GM21526 (cell line): ENCODE results near the gene MTX1.
"Not testable (repeated sequence)": the region's sequence is repeated elsewhere in the genome, so short reads cannot be mapped to it uniquely, and the experiment has no call there.

Experiments
- ATAC-seq: cut with Tn5 transposase; IDR thresholded peaks from one replicate; pipeline ENCODE4 v1.9.1; 2021; ENCODE audit warnings: moderate library complexity; ENCODE audit not compliant: unreplicated experiment, low FRiP score

Gene MTX1

DNA sequence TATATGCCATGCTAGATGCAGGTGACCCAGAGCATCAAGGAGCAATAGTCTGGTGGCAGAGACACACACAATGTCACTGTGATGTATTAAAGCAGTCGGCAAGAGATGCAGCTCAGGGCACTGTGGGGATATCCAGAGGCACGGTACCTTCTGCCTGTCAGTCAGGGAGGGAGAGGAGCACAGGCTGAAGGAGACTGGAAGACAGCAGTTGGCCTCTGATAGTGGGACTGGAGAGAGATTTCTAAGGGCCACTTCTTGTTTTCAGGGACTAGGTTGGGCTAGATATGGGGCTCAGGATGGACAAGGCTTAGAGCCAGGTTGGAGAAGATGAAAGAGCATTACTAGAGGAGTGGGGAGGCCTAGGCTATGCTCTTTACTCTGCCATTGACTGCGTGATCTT is 22.8 kb downstream of the MTX1 start:
- ATAC-seq: not testable (repeated sequence)

DNA sequence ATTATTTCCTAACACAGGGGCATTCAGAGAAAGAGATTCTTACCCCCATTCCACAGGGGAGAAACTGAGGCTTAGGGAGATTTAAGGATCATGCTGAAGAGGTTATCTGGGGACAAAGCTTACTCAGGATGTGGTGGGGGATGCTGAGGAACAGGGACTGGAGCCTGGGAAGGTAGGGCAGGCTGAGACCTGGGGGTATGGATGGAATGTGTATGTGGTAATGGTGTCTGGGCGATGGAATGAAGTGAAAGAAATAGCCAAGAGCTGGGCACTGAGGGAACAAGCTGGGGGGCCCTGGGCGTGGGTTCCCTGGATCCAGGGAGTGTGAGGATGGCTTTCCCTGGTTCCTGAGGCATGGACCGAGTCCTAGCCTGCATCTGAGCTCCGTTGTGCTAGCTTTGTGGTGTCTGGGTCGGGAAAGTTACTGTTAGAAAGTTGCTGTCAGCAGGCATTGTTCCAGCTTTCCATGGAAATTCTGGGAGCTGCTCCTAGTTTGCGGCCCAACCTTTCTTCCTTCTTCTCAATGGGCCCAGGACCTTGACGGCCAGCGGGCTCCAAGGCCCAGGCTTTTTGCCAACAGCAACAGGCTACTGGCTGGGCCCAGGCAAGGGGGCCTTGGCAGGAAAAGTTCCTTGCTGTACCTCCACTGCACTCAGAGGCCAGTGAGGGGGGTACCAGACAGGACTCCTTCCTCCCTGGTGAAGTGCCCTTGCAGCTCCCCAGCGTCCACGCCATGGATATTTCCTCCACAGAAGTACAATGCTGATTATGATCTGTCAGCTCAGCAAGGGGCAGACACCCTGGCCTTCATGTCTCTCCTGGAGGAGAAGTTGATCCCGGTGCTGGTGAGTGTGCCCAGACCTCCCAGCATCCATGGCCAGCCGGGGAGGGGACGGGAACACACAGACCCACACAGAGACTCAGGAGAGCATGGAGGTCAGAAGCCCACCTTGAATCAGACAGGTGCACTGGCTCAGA is 23.8 kb downstream of the MTX1 start:
- ATAC-seq: not testable (repeated sequence)

DNA sequence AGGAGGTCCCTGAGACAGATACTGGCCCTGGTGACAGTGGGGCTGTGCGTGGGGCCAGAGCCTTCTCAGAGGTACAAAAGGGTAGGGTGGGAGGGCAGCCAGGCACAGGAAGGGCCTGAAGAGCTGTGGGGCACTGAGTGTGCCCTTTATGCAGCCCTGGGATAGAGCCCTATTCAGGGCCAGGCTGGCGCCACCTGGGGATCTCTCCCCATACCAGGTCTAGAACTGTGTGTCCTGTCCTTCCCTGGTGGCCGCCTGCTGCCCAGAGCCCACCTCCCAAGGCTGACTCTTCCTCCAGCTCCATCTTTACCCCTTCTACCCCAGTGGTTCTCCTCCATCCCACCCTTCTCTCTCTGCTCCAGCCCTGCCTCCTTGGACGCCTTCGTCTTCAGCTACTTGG is 25.0 kb downstream of the MTX1 start:
- ATAC-seq: not testable (repeated sequence)

DNA sequence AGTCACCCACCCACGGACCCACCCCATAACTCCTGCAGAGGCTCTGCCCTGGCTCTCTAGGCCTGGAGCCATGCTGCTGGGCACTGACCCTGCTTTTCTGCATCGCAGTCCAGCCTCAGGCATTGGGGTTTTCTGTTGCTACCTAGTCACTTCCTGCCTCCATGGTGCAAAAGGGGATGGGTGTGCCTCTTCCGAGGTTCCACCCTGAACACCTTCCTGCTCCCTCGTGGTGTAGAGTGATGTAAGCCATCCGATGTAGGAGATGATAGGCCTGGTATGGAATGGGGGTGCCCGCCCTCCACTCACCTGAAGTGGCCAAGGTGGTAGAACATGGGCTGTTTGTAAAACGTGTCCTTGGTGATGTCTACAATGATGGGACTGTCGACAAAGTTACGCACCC is 26.9 kb downstream of the MTX1 start:
- not testable (repeated sequence) for ATAC-seq

DNA sequence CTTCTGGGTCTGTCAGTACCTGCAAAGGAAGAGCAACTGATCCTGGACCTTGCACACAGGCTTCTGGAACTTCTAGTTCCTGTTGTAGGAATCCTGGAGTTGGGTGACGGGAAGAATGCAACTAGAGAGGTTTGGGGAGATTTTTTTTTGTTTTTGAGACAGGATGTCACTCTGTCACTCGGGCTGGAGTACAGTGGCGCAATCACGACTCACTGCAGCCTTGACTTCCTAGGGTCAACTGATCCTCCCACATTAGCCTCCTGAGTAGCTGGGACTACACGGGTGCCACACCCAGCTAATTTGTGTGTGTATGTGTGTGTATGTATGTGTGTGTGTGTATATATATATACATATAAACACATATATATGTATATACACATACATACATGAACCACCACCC is 28.0 kb downstream of the MTX1 start:
- ATAC-seq: no peak

DNA sequence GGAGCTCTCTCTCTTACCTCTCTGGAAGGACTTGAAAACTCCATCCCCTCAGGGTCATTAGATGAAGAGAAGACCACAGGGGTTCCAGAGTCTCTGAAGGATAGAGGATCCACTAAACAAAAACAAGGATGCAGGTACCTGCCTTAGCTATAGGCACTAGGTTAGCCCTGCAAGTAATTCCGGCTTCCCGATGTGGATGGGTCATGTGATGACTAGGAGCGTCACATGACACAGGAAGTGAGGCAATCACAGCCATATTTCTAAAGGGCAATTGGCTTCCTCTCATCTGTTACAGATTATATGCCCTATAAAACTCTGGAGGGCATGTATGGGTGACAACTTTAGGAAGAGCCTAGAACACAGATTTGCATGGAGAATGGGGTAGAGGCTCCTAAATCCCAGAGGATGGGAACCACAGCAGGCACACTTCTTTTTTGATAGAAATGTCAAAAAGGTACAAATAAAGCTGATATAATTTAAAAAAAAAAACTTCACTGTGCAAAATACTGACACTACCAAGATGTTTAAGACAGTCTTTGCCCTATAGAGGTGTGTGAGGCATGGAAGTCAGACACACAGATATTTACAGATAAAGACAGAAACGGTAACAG is 32.7 kb downstream of the MTX1 start:
- no peak for ATAC-seq

DNA sequence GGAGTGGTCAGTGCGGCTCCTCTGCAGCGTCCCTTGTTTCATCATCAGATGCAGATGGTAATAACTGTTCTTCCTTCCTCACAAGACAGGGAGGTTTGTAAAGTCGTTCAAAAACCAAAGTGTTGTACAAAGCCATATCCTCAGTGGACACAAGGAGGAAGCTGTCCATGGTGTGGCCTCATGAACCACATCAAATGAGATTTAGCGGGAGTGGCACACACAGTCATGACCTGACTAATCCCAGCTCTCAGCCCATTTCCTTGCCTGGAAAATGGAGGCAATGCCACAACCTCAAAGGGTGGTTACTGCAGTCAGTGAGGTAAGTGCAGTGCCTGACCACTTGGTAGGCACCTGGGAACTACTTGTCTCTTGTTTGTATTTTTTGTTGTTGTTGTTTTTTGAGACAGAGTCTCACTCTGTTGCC is 33.4 kb downstream of the MTX1 start:
- ATAC-seq: no peak

DNA sequence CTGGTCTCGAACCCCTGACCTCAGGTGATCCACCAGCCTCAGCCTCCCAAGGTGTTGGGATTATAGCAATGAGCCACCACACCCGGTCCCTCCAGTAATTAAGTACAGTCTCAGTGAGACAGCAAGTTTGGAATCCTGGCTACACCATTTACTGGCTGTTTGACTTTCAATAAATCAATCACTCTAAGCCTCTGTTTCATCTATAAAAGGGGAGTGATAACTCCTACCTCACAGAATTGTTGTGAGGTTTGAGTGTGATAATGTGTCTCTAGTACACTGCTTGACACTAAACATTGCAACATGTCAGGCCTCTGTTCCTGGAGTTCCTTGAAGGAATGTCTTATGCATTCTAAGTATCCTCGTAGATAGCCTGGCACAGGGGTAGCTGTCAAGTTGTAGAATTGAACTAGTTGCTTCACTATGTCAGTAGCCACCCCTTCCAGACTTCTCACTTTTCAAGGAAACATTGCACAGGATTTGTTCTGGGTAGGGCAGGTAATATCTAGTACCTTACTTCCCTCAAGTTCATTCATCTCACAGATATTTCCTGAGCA is 34.4 kb downstream of the MTX1 start:
- ATAC-seq: no peak

DNA sequence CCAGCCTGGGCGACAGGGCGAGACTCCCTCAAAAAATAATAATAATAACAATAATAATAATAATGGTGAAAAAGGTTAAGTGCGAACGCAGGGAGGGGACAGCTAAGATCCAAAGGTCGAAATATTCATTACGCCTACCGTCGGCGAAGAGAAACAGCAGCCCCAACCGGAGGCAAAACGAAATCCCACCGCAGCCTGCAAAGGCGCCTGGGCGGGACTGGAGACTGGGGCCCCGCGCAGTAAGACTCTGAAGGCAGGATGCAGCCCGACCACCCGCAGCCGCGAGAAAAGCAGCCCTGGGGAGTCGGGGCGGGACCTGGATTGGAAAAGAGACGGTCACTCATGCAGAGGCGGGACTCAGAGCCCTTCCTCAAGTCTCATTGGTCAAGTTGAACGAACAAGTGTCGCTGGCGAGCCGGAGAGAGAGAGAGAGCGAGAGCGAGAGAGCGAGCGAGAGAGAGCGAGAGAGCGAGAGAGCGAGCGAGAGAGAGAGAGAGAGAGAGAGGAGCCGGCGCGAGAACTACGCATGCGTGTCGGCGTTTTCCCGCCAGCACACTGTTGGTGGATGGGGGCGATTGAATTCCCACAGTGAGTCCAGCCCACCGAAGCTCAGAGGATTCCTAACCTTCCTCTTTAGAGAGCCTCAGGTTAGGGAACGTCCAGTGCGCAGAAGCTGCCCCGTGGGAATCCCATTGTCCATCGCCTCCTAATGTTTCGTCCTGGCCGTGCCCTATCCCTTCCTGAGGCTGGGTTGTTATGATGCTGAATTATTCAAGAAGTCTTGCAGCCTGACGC is 36.1 kb downstream of the MTX1 start:
- ATAC-seq: peak; percentile 69

DNA sequence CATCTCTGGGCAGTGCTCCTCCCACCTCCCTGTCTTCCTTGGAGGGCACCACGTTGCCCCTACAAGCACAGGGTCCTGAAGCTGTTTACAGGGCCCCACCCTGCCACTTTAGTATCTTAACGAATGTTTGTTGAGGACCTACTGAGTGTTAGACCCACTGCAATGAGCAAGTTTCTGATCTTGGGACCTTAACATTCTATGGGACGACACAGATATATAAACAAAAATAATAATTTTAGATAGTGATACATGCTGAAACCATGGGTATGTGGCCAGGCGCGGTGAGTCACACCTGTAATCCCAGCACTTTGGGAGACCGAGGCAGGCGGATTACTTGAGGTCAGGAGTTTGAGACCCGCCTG is 36.6 kb downstream of the MTX1 start:
- peak; percentile 5 for ATAC-seq

DNA sequence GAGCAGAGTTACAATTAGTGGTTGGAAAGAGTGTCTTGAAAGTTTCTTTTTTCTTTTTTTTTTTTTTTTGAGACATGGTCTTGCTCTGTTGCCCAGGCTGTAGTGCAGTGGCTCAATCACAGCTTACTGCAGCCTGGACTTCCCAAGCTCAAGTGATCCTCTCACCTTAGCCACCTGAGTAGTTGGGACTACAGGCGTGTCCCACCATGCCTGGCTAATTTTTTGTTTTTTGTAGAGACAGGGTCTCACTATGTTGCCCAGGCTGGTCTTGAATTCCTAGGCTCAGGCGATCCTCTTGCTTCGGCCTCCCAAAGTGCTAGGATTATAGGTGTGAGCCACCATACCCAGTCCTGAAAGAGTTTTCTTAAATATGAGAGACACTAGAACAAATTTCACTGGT is 38.3 kb downstream of the MTX1 start:
- not testable (repeated sequence) for ATAC-seq

DNA sequence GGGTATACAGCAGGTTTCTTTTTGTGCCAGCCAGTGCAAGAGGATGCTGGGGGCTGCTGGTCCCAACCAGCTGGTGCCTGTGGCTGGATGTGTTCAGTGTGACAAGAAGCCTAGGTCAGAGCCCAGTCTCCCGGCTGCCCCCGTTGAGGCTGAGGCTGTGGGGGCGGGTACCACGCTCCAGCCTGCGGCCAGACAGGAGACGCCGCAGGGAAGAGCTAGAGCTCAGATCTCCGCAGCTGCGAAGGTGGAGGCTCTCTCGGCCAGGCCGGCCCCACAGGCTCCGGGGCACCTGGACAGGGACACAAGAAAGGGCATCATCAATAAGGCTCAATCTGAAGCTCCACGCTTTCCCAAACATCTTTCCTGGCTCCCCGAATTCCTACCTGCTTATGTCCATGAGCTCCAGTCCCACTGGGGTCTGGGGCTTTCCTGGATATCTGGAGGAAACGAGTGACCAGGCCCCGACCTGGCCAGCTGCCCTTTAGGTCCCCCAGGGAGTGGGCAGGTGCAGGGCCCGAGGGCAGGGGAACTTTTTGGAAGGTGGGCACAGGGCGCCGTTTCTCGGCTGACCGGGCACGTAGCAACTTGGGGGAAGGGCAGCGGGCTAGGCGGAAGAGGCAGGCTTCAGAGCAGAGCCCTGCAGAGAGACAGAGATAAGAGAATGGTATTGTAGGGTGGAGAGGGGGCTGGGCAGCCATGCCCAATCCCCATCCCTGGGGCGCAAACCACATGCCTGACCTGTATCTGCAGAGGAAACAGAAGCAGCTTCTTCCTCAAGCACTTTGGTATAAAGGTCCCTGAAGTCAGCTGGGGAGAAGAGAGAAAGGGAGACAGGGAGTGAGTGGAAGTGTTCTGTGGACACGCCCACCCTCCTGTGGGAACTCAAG is 39.4 kb downstream of the MTX1 start:
- no peak for ATAC-seq

DNA sequence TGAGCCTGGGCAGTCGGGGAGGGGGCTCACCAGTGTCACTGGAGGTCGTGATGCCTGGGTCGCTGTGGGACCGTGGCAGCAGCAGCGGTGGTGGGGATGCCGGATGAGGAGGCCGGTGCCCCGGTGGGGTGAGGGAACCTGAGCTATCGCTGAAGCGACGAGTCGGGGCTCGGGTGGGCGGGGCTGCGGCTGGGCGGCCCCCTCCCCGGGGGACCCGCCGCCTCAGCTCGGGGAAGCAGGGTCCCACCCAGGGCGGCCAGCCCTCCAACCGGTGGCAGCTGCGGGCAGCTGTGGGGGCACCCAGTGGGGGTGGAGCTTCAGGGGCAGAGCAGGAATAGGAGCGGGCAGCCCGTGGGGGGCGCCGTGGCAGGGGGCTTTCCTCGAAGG is 41.7 kb downstream of the MTX1 start:
- peak; percentile 15 for ATAC-seq

DNA sequence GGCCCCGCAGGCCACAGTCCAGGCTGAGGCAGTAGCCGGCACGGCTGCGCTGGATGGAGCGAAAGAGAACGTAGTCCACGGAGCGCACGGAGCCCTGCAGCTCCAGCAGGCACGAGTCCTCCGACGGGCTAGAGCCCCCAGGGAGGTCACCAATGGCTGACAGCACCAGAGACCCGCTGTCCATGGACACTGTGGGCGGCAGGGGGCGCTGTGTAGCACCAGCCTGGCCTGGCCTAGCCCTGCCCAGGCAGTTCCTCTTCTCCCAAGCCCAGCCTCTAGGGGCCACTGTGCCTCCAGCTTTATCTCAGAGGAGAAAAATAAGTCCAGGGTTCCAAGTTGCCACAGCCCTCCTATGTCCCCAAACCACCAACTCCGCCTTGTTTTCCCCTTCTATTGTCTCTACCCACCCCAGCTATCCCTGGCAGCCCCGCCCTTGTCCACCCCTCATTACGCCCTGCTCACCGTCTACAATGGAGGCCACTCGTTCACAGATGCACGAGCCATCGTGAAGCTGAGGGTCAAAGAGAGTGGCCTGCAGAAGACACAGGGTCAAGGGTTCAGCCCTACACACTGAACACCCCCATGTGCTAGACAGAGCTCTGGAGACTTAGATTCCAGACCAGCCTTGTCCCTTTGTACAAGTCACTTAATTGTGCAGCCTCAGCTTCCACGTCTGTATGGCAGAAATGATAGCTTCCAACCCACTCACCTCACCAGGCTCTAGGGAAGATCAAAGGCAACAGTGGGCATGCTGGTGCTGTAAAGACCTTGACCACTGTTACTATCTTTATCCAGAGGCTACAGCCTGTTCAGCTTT is 42.3 kb downstream of the MTX1 start:
- ATAC-seq: peak; percentile 66

DNA sequence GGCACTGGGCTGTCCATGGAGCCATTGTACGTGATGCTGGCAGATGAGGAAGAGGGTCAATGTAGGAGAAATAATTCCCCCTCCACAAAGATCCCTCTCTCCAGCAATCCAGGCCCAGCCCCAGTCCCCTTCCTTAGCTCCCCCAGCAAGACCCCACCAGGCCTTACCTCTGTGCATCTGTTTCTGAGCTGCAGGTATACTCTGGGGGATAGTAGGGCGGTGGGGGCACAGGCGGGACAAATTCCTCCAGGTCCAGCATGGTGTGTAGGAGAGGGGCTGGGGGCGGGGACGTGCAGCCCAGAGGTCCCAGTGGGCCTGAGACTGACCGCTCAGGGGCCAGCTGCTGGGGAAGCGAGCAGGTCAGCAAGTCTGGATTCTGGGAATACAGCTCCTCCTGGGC is 43.1 kb downstream of the MTX1 start:
- no peak for ATAC-seq

DNA sequence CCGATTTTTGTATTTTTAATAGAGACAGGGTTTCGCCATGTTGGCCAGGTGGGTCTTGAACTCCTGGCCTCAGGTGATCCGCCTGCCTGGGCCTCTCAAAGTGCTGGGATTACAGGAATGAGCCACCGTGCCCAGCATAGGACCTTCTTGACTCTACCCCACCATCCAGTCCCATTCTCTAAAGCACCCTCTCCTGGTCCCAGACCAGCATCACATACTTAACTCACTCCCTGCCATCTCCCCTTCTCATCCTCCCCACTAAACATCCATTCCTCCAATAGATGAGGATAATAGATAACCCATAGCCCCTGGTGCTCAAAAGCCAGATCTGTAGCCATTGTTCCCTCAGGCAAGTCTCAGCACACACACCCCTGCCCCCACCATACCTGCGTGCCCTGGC is 44.7 kb downstream of the MTX1 start:
- no peak for ATAC-seq

DNA sequence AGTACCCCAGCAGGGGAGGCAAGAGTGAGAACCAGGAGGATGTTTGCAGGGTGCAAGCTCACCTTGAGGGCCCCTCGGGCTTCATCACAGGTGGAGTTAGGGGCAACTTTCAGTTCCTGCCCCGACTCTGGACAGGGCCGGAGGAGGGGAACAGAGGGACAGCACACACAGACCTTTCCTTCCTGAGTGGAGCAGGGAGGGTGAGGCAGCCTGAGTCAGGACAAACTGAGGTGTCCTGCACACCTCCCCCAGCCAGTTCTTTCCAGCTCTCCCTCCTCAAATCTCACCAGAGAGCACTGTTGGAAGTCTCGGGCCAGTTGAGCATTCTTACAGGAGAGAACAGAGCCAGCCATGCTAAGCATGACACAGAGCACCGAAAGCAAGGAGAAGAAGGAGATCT is 45.3 kb downstream of the MTX1 start:
- ATAC-seq: no peak

DNA sequence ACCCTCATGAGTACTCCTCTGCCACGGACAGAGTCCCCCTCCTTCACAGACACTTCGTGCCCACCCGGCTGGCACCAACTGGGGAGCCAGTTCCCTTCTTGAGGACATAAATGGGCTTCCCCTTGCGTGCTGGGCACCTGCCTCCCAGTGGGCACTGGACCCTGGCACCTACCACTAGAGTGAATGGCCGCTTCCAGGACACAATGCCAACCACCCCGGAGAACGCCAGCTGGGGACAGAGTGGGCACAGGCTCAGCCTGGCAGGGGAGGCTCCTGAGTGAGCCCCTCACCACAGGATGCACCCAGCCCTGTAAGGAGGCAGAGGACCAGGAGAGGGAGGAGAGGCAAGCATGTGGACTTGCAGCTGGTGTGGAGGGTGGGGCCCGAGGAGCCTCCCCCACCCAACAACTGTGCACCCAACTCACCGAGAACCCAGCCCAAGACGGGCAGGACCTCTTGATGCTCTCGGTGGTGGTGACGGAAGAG is 45.8 kb downstream of the MTX1 start:
- no peak for ATAC-seq

DNA sequence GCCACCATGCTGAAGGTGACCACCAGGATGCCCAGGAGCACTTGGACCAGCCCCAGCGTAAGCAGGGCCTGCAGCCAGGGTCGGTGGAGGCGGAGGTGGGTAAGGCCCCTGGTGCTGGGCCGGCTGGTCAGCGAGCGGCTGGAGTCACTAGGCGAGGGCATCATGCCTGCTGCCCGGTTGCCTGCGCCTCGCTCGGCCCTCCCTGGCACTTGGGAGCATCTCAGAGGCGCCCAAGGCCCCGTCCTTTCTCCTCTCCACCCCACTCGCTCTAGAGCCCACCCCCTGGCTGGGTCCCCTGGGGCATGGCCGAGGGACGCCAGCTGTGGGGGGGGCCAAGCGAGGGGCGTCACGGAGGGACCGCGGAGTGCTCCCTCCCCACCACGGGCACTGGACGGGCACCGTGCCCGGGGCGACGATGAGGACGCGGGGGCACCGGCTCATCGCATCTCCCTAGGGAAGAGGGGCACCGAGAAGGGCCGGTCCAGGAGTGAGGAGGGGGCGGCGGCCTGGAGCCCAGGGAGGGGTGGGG is 46.3 kb downstream of the MTX1 start:
- ATAC-seq: no peak
